GM12878 (cell line): Measurements from ENCODE around the gene MS4A14. TPM values are rescaled to one million over a fixed set of nuclear protein-coding genes. Genes with fewer than 3 reads are reported as not detected.

ENCODE experiments used
- ATF2 ChIP-seq: IDR thresholded peaks from 2 replicates; pipeline ENCODE4 v1.6.1; 2012; ENCODE audit warnings: low read length, inconsistent platforms
- BRCA1 ChIP-seq: IDR thresholded peaks from 2 replicates; pipeline ENCODE4 v1.6.1; 2011; ENCODE audit warnings: low read depth, low read length, improper control_type of control experiment
- CTCF ChIP-seq, 3 experiments: IDR thresholded peaks in 2 of 3; conservative IDR thresholded peaks in 1 of 3; 2 replicates each; pipeline ENCODE4 v1.5.1; 2011; ENCODE audit warnings: low read depth in 3 of 3, low read length in 3 of 3, mild to moderate bottlenecking in 3 of 3, control low read depth in 2 of 3, moderate library complexity in 2 of 3, inconsistent platforms in 1 of 3, mixed read lengths in 1 of 3; ENCODE audit not compliant: control insufficient read depth in 2 of 3, insufficient read depth in 1 of 3; ENCODE audit errors: extremely low read depth in 1 of 3
- E2F4 ChIP-seq: IDR thresholded peaks from 2 replicates; pipeline ENCODE4 v1.6.1; 2012; ENCODE audit warnings: low read depth, low read length, improper control_type of control experiment
- FOXK2 ChIP-seq: fragments of 450-650 bp; IDR thresholded peaks from 2 replicates; pipeline ENCODE4 v1.6.1; 2017; ENCODE audit warnings: mild to moderate bottlenecking, moderate library complexity
- FOXM1 ChIP-seq: IDR thresholded peaks from 2 replicates; pipeline ENCODE4 v1.6.1; 2012; ENCODE audit warnings: low read depth, mild to moderate bottlenecking, inconsistent platforms, low read length, moderate library complexity
- IKZF1 ChIP-seq: fragments of 450-650 bp; conservative IDR thresholded peaks from 2 replicates; pipeline ENCODE4 v1.6.1; 2017; ENCODE audit warnings: antibody characterized with exemption, mild to moderate bottlenecking
- JUNB ChIP-seq: IDR thresholded peaks from 2 replicates; pipeline ENCODE4 v1.6.1; 2016; ENCODE audit warnings: antibody characterized with exemption, mild to moderate bottlenecking
- KAT2A ChIP-seq: conservative IDR thresholded peaks from 2 replicates; pipeline ENCODE4 v1.6.1; 2011; ENCODE audit warnings: low read depth, low read length; ENCODE audit not compliant: control insufficient read depth
- LARP7 ChIP-seq: fragments of 450-650 bp; IDR thresholded peaks from 2 replicates; pipeline ENCODE4 v1.6.1; 2017; ENCODE audit warnings: mild to moderate bottlenecking
- MAX ChIP-seq: IDR thresholded peaks from 2 replicates; pipeline ENCODE4 v1.6.1; 2012; ENCODE audit warnings: low read depth, low read length, improper control_type of control experiment
- MLLT1 ChIP-seq: fragments of 450-650 bp; IDR thresholded peaks from 2 replicates; pipeline ENCODE4 v1.6.1; 2016; ENCODE audit warnings: mild to moderate bottlenecking
- PKNOX1 ChIP-seq: fragments of 450-650 bp; IDR thresholded peaks from 2 replicates; pipeline ENCODE4 v1.6.1; 2016; ENCODE audit warnings: mild to moderate bottlenecking
- POLR2AphosphoS5 ChIP-seq: IDR thresholded peaks from 2 replicates; pipeline ENCODE4 v1.6.1; 2011; ENCODE audit warnings: mild to moderate bottlenecking, low read length, inconsistent platforms
- SUPT20H ChIP-seq: IDR thresholded peaks from 2 replicates; pipeline ENCODE4 v1.6.1; 2011; ENCODE audit warnings: low read depth, mild to moderate bottlenecking, low read length, moderate library complexity, borderline replicate concordance; ENCODE audit not compliant: control insufficient read depth
- TAF1 ChIP-seq: IDR thresholded peaks from 2 replicates; pipeline ENCODE4 v1.6.1; 2011; ENCODE audit warnings: mild to moderate bottlenecking, low read depth, low read length, borderline replicate concordance
- TCF12 ChIP-seq: IDR thresholded peaks from 2 replicates; pipeline ENCODE4 v1.6.1; 2011; ENCODE audit warnings: low read depth, mild to moderate bottlenecking, low read length
- ZBED1 ChIP-seq: IDR thresholded peaks from 2 replicates; pipeline ENCODE4 v1.6.1; 2016; ENCODE audit warnings: borderline replicate concordance
- ZBTB33 ChIP-seq: fragments of 450-650 bp; IDR thresholded peaks from 2 replicates; pipeline ENCODE4 v1.6.1; 2017; ENCODE audit warnings: mild to moderate bottlenecking
- ZNF207 ChIP-seq: fragments of 450-650 bp; IDR thresholded peaks from 2 replicates; pipeline ENCODE4 v1.6.1; 2014; ENCODE audit warnings: antibody characterized with exemption, mild to moderate bottlenecking, borderline replicate concordance
- polyA plus RNA-seq, 11 experiments: library from polyadenylated mRNA; depleted of rRNA in 4 of 11; unstranded in 6 of 11; stranded (reverse) in 5 of 11; fragments of >200 nt; fragmentation: Nextera tagmentation in 4 of 11; fragmentation: Illumina TruSeq in 1 of 11; extraction: Ambion mirVana in 4 of 11; extraction: Trizol in 1 of 11; gene quantifications; 1 replicate in 1 of 11; 2 replicates in 10 of 11; pipeline versions ENCODE4 v1.2.1 to v1.2.3, GENCODE V29; 2011 to 2016; ENCODE audit warnings: inconsistent platforms in 2 of 11, missing spikeins in 2 of 11, low read depth in 1 of 11
- total RNA-seq, 4 experiments: library from RNA; depleted of rRNA in 3 of 4; stranded (reverse); fragments of >200 nt in 3 of 4; fragmentation: Illumina TruSeq in 1 of 4; extraction: Trizol in 1 of 4; gene quantifications; 2 replicates each; pipeline versions ENCODE4 v1.2.1 to v1.2.3, GENCODE V29; 2013 to 2021

MS4A14 gene
- total and polyA plus RNA-seq, 10 of the 15 experiments (the other 5 are each of a cell fraction or from before 2014, with no cell fraction given): 0.13 to 1.0 (median 0.63) TPM; not detected in 1

GRCh38 chr11:60389279-60389910 is 6.9 kb upstream of the MS4A14 start (continued):
- no peak for TF ChIP-seq SUPT20H
- TF ChIP-seq KAT2A: no peak
- TF ChIP-seq MLLT1: no peak
- 0 out of 2 replicates have a peak, but pooled peaks have one; percentile 16 for TF ChIP-seq IKZF1
- no peak for TF ChIP-seq TAF1
- no peak for TF ChIP-seq ZNF207
- TF ChIP-seq ATF2: peak; percentile 21; the same call in 1 of the 2 replicates
- peak; percentile 79 for TF ChIP-seq PKNOX1
- TF ChIP-seq ZBTB33: no peak
- no peak for TF ChIP-seq JUNB
- no peak for TF ChIP-seq ZBED1
- no peak for TF ChIP-seq LARP7
- no peak; the same call in 1 of the 2 replicates for TF ChIP-seq POLR2AphosphoS5
- no peak for TF ChIP-seq TCF12
- TF ChIP-seq BRCA1: no peak
- no peak for TF ChIP-seq E2F4
- peak; percentile 66; the same call in 1 of the 2 replicates for TF ChIP-seq FOXM1
- TF ChIP-seq MAX: no peak
- TF ChIP-seq CTCF (IDR thresholded peaks at IDR 0.05 in 2 of 3, conservative IDR thresholded peaks at IDR 0.05 in 1 of 3; ENCODE audit: control insufficient read depth in 2 of 3, extremely low read depth in 1 of 3, insufficient read depth in 1 of 3, low read depth in 3 of 3, low read length in 3 of 3): no peak
- no peak for TF ChIP-seq FOXK2
